GM12864 (cell line): Measurements from ENCODE around the gene SHROOM2.

Source experiments
- DNase-seq: peaks from one replicate; pipeline ENCODE4 v3.0.0-alpha.2; 2011; ENCODE audit warnings: low read depth
- H3K4me3 ChIP-seq: 2 replicates; pipeline ENCODE4 v1.5.1; 2011; ENCODE audit warnings: mild to moderate bottlenecking, low read depth, low read length, control low read depth
- CTCF ChIP-seq: IDR thresholded peaks from 2 replicates; pipeline ENCODE4 v1.5.1; 2011; ENCODE audit warnings: low read depth, mild to moderate bottlenecking, moderate library complexity, low read length, control low read depth, inconsistent platforms; ENCODE audit errors: missing control alignments

SHROOM2 gene

DNA sequence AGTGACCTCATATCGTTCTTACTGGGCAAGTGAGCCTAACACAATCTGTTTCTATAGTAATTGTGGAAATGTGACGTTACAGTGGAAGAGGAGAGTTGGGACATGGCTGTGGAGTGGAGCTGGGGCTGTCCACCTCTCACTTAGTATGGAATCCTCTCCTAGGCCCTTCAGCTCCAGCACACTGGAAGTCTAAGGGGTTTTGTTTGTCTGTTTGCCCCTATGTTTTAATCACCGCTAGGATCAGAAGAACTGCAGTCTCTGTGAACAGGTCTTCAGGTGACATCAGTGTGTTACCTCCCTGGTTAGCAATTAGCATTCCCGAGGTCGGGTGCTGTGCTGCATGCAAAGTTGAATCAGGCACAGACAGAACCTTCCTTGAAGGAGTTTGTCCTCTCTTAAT is 131.6 kb downstream of the SHROOM2 start:
- DNase-seq: no peak
- TF ChIP-seq CTCF: no peak
- no peak overlapping the region for H3K4me3 ChIP-seq

DNA sequence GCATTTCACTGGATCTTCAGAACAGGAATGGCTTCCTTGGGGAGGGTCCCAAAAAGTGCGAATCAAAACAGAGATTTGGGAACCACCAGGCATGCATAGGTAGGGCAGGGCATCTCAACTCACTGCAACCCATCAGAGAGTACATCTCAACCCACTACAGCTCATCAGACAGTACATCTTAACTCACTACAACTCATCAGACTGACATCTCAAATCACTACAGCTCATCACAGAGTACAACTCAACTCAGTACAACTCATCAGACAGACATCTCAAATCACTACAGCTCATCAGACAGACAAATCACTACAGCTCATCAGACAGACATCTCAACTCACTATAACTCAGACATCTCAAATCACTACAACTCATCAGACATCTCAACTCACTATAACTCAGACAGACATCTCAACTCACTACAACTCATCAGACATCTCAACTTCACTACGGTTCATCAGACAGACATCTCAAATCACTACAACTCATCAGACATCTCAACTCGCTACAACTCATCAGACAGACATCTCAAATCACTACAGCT is 133.5 kb downstream of the SHROOM2 start:
- H3K4me3 ChIP-seq: no peak overlapping the region
- DNase-seq: no peak
- TF ChIP-seq CTCF: no peak

GRCh38 chrX:9921407-9921806 is 135.2 kb downstream of the SHROOM2 start:
- no peak for TF ChIP-seq CTCF
- no peak overlapping the region for H3K4me3 ChIP-seq
- no peak for DNase-seq

DNA sequence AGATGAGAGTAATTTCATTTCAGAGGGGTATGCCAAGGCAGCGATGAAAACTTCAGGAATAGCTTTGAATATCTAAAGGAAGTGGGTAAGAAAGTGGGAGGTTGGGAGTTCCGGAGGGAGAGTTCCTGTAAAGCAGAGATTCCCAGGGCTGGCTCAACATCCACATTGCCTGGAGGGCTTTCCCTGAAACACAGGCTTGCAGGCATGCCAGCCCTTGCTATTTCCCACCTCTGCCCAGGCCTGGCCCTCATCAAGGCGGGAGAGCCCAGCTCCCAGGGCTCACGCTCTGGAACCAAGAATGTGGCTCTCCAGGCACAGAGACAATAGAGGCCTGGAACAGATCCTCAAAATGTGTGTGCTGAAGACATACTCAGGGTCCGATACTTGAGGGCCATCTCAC is 137.1 kb downstream of the SHROOM2 start:
- DNase-seq: no peak
- TF ChIP-seq CTCF: no peak
- H3K4me3 ChIP-seq: no peak overlapping the region

- no peak for TF ChIP-seq CTCF
Measured at GRCh38 chrX:9926002-9926401, 139.8 kb downstream of the SHROOM2 start.

GRCh38 chrX:9927698-9928482 is 141.7 kb downstream of the SHROOM2 start:
- TF ChIP-seq CTCF: no peak
- no peak overlapping the region for H3K4me3 ChIP-seq
- DNase-seq: no peak

More at GRCh38 chrX:9926002-9926401, 139.8 kb downstream of the SHROOM2 start:
- no peak overlapping the region for H3K4me3 ChIP-seq
- no peak for DNase-seq

- DNase-seq: no peak
- TF ChIP-seq CTCF: no peak
- H3K4me3 ChIP-seq: no peak overlapping the region
Measured at GRCh38 chrX:9935436-9935835, 149.2 kb downstream of the SHROOM2 start.
